ENCODE results near the gene CRAMP1. TPM values are rescaled to one million over a fixed set of nuclear protein-coding genes. Genes with fewer than 3 reads are reported as not detected.
"Not testable (repeated sequence)": the region's sequence is repeated elsewhere in the genome, so short reads cannot be mapped to it uniquely, and the experiment has no call there.

The CRAMP1 gene
- total RNA-seq, 1 experiment from 2014 or later, result 7.6 TPM

DNA sequence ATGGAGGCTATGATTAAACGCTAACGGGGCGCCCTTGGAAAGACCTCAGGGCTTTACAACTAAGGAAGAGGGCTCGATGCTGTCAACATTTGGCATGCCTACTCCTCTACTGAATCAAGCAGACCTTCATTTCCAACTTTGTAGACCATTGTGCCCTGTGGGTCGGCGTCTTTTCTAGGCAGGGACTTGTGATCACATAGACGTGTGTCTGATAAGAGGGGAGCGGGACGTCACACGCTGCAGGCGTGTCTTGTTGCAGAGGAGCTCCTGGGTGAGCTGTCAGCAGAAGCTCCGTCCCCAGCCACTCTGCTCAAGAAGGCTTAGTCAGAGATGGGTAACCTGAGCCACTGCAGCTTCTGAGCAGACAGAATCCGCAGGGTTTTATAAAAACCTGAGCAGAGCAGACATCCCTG, 96.6 kb downstream of the CRAMP1 start:
- Histone ChIP-seq H3K9ac (ENCODE audit: low read length) (no peak overlapping the region), H3K27me3 (ENCODE audit: low read length) (no peaks in the 10 kb centered on the region), H3K4me3 (ENCODE audit: low read length) (no peak overlapping the region), H3K36me3 (ENCODE audit: insufficient read depth, low read length) (no peaks in the 10 kb centered on the region), H4K20me1 (ENCODE audit: insufficient read depth, low read depth, low read length) (peaks cover 18% of the 10 kb centered on the region), H3K9me3 (ENCODE audit: low read length) (no peaks in the 10 kb centered on the region), H3K9me2 (replicated peaks; ENCODE audit: insufficient read depth, low read length) (no peaks in the 10 kb centered on the region), H3K79me2 (ENCODE audit: low read length) (peaks cover 72% of the 10 kb centered on the region), H2AFZ (ENCODE audit: low read length) (no peak overlapping the region), H3K4me2 (ENCODE audit: low read depth, low read length, poor library complexity, severe bottlenecking) (no peak overlapping the region), H3K4me1 (ENCODE audit: low read length) (peaks cover 72% of the 10 kb centered on the region), H3K27ac (ENCODE audit: low read length) (no peak overlapping the region)
- DNase-seq, result no peak

DNA sequence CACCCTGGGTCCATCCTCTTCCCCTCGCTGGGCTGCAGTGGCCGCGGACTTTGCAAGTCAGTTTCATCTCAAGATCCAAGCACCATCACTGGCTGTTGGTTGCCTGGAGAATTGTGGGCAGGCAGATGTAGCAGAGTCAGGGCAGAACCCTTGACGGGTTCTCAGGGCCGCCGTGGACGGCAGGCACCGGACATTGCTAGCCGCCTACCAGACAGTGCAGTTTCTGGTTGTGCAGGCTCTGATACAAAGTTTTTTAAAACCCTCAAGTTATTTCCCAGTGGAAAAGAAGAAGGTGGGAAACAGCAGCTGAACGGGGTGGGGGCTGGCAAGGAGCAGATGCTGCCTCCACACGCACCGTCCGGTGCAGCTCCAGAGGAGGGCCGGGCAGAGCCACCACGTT, 97.2 kb downstream of the CRAMP1 start:
- Histone ChIP-seq H3K4me1 (ENCODE audit: low read length) (peaks cover 76% of the 10 kb centered on the region), H3K36me3 (ENCODE audit: insufficient read depth, low read length) (no peaks in the 10 kb centered on the region), H3K4me3 (ENCODE audit: low read length) (no peak overlapping the region), H3K79me2 (ENCODE audit: low read length) (peaks cover 76% of the 10 kb centered on the region), H3K9me2 (replicated peaks; ENCODE audit: insufficient read depth, low read length) (no peaks in the 10 kb centered on the region), H3K9ac (ENCODE audit: low read length) (no peak overlapping the region), H2AFZ (ENCODE audit: low read length) (no peak overlapping the region), H4K20me1 (ENCODE audit: insufficient read depth, low read depth, low read length) (peaks cover 18% of the 10 kb centered on the region), H3K27ac (ENCODE audit: low read length) (no peak overlapping the region), H3K4me2 (ENCODE audit: low read depth, low read length, poor library complexity, severe bottlenecking) (no peak overlapping the region), H3K27me3 (ENCODE audit: low read length) (no peaks in the 10 kb centered on the region), H3K9me3 (ENCODE audit: low read length) (no peaks in the 10 kb centered on the region)
- no peak for DNase-seq

DNA sequence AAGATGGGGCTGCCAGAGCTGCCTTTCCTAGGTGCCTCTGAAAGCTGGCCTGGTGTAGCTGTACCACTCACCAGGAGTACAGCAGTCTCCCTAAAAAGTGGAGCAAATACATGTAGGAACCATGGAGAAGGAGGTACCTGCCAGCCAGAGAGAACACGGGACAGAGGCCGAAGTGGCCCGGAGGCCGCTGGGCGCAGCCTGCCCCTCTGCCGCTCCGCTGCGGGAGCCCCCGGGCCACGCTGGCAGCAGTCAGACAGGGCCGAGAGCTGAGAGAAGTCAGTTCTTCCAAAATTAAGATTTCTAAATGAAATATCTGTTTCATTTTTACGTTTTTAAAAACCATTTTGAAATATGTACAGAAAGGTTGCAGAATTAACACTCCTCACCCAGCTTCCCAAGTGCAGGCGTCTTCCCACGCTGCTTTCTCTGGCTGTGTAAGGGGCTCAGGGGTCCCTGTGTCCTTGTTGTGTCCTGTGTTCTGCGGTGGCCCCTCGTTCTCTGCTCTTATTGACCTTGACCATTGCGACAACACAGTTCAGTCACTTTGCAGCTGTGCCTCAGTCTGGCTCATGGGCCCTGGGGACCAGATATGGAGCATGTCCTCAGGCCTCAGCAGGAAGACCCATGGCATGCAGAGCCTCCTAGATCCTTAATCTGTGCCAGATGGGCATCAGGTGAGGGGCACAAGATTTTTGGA, 98.8 kb downstream of the CRAMP1 start:
- H3K4me1 ChIP-seq (ENCODE audit: low read length), result peaks cover 76% of the 10 kb centered on the region
- H3K9ac ChIP-seq (ENCODE audit: low read length), result peak overlapping the region; percentile 4; the same call in 1 of the 2 replicates
- H3K27ac ChIP-seq (ENCODE audit: low read length), result peak overlapping the region; percentile 68

DNA sequence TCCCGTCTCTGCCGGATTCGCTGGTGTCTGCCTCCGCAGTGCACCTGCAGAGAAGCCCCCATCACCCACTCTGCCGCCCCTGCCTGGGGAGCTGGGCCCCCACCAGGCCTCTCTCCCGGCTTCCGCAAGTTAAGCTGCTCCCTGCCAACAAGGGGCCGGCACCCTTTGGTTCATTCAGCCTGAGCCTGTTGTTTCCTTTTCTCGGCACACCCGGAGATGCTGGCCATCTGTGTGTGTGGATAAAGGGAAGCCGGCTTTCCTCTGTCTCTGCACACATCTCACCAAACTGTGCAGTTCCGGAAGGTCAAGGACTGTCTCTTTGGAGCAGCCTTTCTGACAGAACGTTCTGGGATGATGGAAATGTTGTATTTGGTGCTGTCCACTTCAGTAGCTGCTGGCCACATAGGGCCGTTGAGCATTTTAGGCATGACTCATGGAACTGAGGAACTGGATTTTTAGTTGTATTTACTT, 100.7 kb downstream of the CRAMP1 start:
- Histone ChIP-seq H2AFZ (ENCODE audit: low read length) (no peak overlapping the region), H3K4me2 (ENCODE audit: low read depth, low read length, poor library complexity, severe bottlenecking) (peak overlapping the region; percentile 76), H4K20me1 (ENCODE audit: insufficient read depth, low read depth, low read length) (peaks cover 9% of the 10 kb centered on the region; the same call in 1 of the 2 replicates), H3K9ac (ENCODE audit: low read length) (peak overlapping the region; percentile 70), H3K4me3 (ENCODE audit: low read length) (peak overlapping the region; percentile 65), H3K79me2 (ENCODE audit: low read length) (peaks cover 93% of the 10 kb centered on the region), H3K27ac (ENCODE audit: low read length) (peak overlapping the region; percentile 82), H3K27me3 (ENCODE audit: low read length) (no peaks in the 10 kb centered on the region), H3K9me2 (replicated peaks; ENCODE audit: insufficient read depth, low read length) (no peaks in the 10 kb centered on the region), H3K9me3 (ENCODE audit: low read length) (no peaks in the 10 kb centered on the region), H3K36me3 (ENCODE audit: insufficient read depth, low read length) (0 out of 2 replicates have a peak, but pooled peaks cover 4% of the 10 kb centered on the region), H3K4me1 (ENCODE audit: low read length) (peaks cover 66% of the 10 kb centered on the region)
- peak; percentile 50 for DNase-seq

More for the DNA sequence above, 98.8 kb downstream of the CRAMP1 start:
- no peaks in the 10 kb centered on the region for H3K9me2 ChIP-seq (replicated peaks; ENCODE audit: insufficient read depth, low read length)
- H3K9me3 ChIP-seq (ENCODE audit: low read length), result no peaks in the 10 kb centered on the region
- H2AFZ ChIP-seq (ENCODE audit: low read length), result no peak overlapping the region
- peaks cover 92% of the 10 kb centered on the region for H3K79me2 ChIP-seq (ENCODE audit: low read length)
- peak overlapping the region; percentile 76 for H3K4me2 ChIP-seq (ENCODE audit: low read depth, low read length, poor library complexity, severe bottlenecking)
- 0 out of 2 replicates have a peak, but pooled peaks cover 4% of the 10 kb centered on the region for H3K36me3 ChIP-seq (ENCODE audit: insufficient read depth, low read length)
- H3K27me3 ChIP-seq (ENCODE audit: low read length), result no peaks in the 10 kb centered on the region
- no peak for DNase-seq
- no peak overlapping the region for H3K4me3 ChIP-seq (ENCODE audit: low read length)
- peaks cover 18% of the 10 kb centered on the region for H4K20me1 ChIP-seq (ENCODE audit: insufficient read depth, low read depth, low read length)

DNA sequence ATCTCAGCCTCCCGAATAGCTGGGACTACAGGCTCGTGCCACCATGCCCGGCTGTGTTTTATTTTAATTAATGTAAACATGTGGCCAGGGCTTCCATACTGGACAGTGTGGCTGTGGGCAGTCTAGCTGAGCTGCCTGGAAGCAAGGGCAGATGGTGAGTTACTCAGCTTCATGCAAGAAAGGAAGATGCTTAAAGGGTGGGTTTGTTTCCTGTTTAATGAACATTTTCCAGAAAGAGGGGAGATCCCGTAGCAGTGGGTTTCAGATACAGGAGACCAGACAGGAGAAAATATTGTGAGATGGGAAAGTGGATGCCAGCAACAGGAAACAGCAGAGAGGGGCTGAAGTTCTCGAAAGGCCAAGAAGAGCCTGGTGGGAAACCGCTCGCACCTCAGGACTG, 101.2 kb downstream of the CRAMP1 start:
- no peak for DNase-seq
- Histone ChIP-seq H3K79me2 (ENCODE audit: low read length) (peaks cover 93% of the 10 kb centered on the region), H3K9me3 (ENCODE audit: low read length) (no peaks in the 10 kb centered on the region), H3K9me2 (replicated peaks; ENCODE audit: insufficient read depth, low read length) (no peaks in the 10 kb centered on the region), H3K27ac (ENCODE audit: low read length) (peak overlapping the region; percentile 82), H3K9ac (ENCODE audit: low read length) (peak overlapping the region; percentile 70), H3K36me3 (ENCODE audit: insufficient read depth, low read length) (0 out of 2 replicates have a peak, but pooled peaks cover 4% of the 10 kb centered on the region), H3K27me3 (ENCODE audit: low read length) (no peaks in the 10 kb centered on the region), H3K4me3 (ENCODE audit: low read length) (peak overlapping the region; percentile 65), H4K20me1 (ENCODE audit: insufficient read depth, low read depth, low read length) (peaks cover 4% of the 10 kb centered on the region; the same call in 1 of the 2 replicates), H2AFZ (ENCODE audit: low read length) (no peak overlapping the region), H3K4me2 (ENCODE audit: low read depth, low read length, poor library complexity, severe bottlenecking) (peak overlapping the region; percentile 76), H3K4me1 (ENCODE audit: low read length) (peaks cover 61% of the 10 kb centered on the region)

DNA sequence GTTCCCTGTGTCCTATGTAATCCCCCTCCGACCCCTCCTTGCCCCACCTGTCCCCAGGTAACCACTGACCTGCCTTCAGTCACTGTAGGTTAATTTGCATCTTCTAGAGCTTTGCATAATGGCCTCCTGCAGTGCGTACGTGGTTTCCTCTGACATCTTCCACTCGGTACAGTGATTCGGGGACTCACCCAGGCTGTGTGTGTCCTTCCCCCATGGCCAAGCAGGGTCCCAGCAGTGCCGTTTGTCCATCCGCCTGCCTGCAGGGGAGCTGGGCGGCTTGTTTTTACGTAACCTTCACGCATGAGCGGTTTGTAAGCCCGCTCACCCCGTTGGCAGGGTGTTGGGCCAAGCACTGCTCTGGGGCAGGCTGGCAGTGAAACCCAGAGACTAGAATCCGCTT, 101.8 kb downstream of the CRAMP1 start:
- H3K27ac ChIP-seq (ENCODE audit: low read length), result peak overlapping the region; percentile 82
- no peaks in the 10 kb centered on the region for H3K9me2 ChIP-seq (replicated peaks; ENCODE audit: insufficient read depth, low read length)
- H3K79me2 ChIP-seq (ENCODE audit: low read length), result peaks cover 93% of the 10 kb centered on the region
- peak; percentile 79 for DNase-seq
- 0 out of 2 replicates have a peak, but pooled peaks cover 4% of the 10 kb centered on the region for H3K36me3 ChIP-seq (ENCODE audit: insufficient read depth, low read length)
- H2AFZ ChIP-seq (ENCODE audit: low read length), result no peak overlapping the region
- peak overlapping the region; percentile 76 for H3K4me2 ChIP-seq (ENCODE audit: low read depth, low read length, poor library complexity, severe bottlenecking)
- peak overlapping the region; percentile 65 for H3K4me3 ChIP-seq (ENCODE audit: low read length)
- peak overlapping the region; percentile 70 for H3K9ac ChIP-seq (ENCODE audit: low read length)
- no peaks in the 10 kb centered on the region for H4K20me1 ChIP-seq (ENCODE audit: insufficient read depth, low read depth, low read length)
- H3K27me3 ChIP-seq (ENCODE audit: low read length), result no peaks in the 10 kb centered on the region
- H3K9me3 ChIP-seq (ENCODE audit: low read length), result no peaks in the 10 kb centered on the region
- peaks cover 55% of the 10 kb centered on the region for H3K4me1 ChIP-seq (ENCODE audit: low read length)

DNA sequence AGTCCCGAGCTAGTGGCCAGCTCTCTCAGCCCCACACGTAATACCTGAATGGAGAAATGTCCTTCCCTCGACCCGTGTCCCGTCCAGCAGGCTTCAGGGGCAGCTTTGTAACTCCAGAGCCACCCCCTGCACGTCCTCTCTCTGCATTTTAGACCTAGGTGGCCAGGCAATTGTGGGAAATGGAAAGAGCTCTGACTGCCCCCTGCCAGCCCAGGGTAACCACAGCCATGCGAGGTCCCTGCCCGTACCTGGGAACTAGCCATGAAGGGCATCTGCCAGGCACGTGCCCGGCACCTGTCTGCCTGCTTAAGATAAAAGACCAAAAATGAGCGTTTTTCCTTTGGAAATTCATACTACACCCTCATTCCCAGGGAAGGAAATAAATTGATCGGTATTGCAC, 103.1 kb downstream of the CRAMP1 start:
- no peak overlapping the region for H3K9ac ChIP-seq (ENCODE audit: low read length)
- H3K9me2 ChIP-seq (replicated peaks; ENCODE audit: insufficient read depth, low read length), result no peaks in the 10 kb centered on the region
- H3K27me3 ChIP-seq (ENCODE audit: low read length), result no peaks in the 10 kb centered on the region
- no peak overlapping the region for H3K4me3 ChIP-seq (ENCODE audit: low read length)
- no peaks in the 10 kb centered on the region for H4K20me1 ChIP-seq (ENCODE audit: insufficient read depth, low read depth, low read length)
- H3K4me1 ChIP-seq (ENCODE audit: low read length), result peaks cover 48% of the 10 kb centered on the region
- H3K27ac ChIP-seq (ENCODE audit: low read length), result no peak overlapping the region
- H2AFZ ChIP-seq (ENCODE audit: low read length), result no peak overlapping the region
- H3K79me2 ChIP-seq (ENCODE audit: low read length), result peaks cover 90% of the 10 kb centered on the region
- no peak for DNase-seq
- 0 out of 2 replicates have a peak, but pooled peaks cover 4% of the 10 kb centered on the region for H3K36me3 ChIP-seq (ENCODE audit: insufficient read depth, low read length)
- no peaks in the 10 kb centered on the region for H3K9me3 ChIP-seq (ENCODE audit: low read length)
- no peak overlapping the region for H3K4me2 ChIP-seq (ENCODE audit: low read depth, low read length, poor library complexity, severe bottlenecking)

DNA sequence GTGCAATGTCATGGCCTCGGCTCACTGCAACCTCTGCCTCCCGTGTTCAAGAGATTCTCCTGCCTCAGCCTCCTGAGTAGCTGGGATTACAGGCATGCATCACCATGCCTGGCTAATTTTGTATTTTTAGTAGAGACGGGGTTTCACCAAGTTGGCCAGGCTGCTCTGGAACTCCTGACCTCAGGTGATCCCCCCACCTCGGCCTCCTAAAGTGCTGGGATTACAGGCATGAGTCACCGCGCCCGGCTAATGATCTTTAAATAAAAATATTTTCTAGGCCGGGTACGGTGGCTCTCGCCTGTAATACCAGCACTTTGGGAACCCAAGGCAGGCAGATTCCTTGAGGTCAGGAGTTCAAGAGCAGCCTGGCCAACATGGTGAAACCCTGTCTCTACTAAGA, 106.1 kb downstream of the CRAMP1 start:
- H3K9me2 ChIP-seq (replicated peaks; ENCODE audit: insufficient read depth, low read length); H4K20me1 ChIP-seq (ENCODE audit: insufficient read depth, low read depth, low read length); H3K4me2 ChIP-seq (ENCODE audit: low read depth, low read length, poor library complexity, severe bottlenecking); H3K36me3 ChIP-seq (ENCODE audit: insufficient read depth, low read length); H2AFZ ChIP-seq (ENCODE audit: low read length); H3K27ac ChIP-seq (ENCODE audit: low read length); H3K27me3 ChIP-seq (ENCODE audit: low read length); DNase-seq; H3K4me3 ChIP-seq (ENCODE audit: low read length); H3K9ac ChIP-seq (ENCODE audit: low read length); H3K9me3 ChIP-seq (ENCODE audit: low read length): not testable (repeated sequence)
- peaks cover 78% of the 10 kb centered on the region for H3K79me2 ChIP-seq (ENCODE audit: low read length)
- H3K4me1 ChIP-seq (ENCODE audit: low read length), result peaks cover 23% of the 10 kb centered on the region
